SK-N-SH (cell line): ENCODE measurements around the gene SAMD7.

ENCODE experiments used
- CHD2 ChIP-seq: fragments of 150-350 bp; IDR thresholded peaks from 2 replicates; pipeline ENCODE4 v1.6.1; 2018; ENCODE audit warnings: low read length; ENCODE audit not compliant: partially characterized antibody
- FOXJ3 ChIP-seq: sonication (generic); formaldehyde crosslinking; IDR thresholded peaks from 2 replicates; pipeline ENCODE4 v1.5.1; 2020; ENCODE audit warnings: mild to moderate bottlenecking, missing genetic modification reagents
- GATA2 ChIP-seq: sonication (generic); formaldehyde crosslinking; IDR thresholded peaks from 2 replicates; pipeline ENCODE4 v1.5.0; 2020; ENCODE audit warnings: mild to moderate bottlenecking, missing genetic modification reagents
- POLR2AphosphoS5 ChIP-seq: IDR thresholded peaks from 2 replicates; pipeline ENCODE4 v1.6.1; 2012; ENCODE audit warnings: low read depth, low read length
- RAD21 ChIP-seq: IDR thresholded peaks from 2 replicates; pipeline ENCODE4 v1.6.1; 2012; ENCODE audit warnings: mild to moderate bottlenecking, low read length
- RCOR1 ChIP-seq: fragments of 150-350 bp; IDR thresholded peaks from 2 replicates; pipeline ENCODE4 v1.6.1; 2017; ENCODE audit warnings: antibody characterized with exemption, low read length
- RFX5 ChIP-seq: IDR thresholded peaks from 2 replicates; pipeline ENCODE4 v1.6.1; 2012; ENCODE audit warnings: mild to moderate bottlenecking, improper control_type of control experiment, low read length
- SIN3A ChIP-seq: IDR thresholded peaks from 2 replicates; pipeline ENCODE4 v1.6.1; 2012; ENCODE audit warnings: low read depth, mild to moderate bottlenecking, low read length, moderate library complexity, borderline replicate concordance
- USF1 ChIP-seq: IDR thresholded peaks from 2 replicates; pipeline ENCODE4 v1.4.0; 2012; ENCODE audit warnings: low read depth, borderline replicate concordance
- YY1 ChIP-seq: IDR thresholded peaks from 2 replicates; pipeline ENCODE4 v1.4.0; 2012; ENCODE audit warnings: low read depth, mild to moderate bottlenecking
- TF ChIP-seq, protein P1 (sequence below): fragments of 200-600 bp; sonication (generic); IDR thresholded peaks from 2 replicates; pipeline ENCODE4 v1.6.1; 2017; ENCODE audit warnings: antibody characterized with exemption, mild to moderate bottlenecking, moderate library complexity
- TF ChIP-seq, protein P2 (sequence below): IDR thresholded peaks from 2 replicates; pipeline ENCODE4; 2012

DNA sequence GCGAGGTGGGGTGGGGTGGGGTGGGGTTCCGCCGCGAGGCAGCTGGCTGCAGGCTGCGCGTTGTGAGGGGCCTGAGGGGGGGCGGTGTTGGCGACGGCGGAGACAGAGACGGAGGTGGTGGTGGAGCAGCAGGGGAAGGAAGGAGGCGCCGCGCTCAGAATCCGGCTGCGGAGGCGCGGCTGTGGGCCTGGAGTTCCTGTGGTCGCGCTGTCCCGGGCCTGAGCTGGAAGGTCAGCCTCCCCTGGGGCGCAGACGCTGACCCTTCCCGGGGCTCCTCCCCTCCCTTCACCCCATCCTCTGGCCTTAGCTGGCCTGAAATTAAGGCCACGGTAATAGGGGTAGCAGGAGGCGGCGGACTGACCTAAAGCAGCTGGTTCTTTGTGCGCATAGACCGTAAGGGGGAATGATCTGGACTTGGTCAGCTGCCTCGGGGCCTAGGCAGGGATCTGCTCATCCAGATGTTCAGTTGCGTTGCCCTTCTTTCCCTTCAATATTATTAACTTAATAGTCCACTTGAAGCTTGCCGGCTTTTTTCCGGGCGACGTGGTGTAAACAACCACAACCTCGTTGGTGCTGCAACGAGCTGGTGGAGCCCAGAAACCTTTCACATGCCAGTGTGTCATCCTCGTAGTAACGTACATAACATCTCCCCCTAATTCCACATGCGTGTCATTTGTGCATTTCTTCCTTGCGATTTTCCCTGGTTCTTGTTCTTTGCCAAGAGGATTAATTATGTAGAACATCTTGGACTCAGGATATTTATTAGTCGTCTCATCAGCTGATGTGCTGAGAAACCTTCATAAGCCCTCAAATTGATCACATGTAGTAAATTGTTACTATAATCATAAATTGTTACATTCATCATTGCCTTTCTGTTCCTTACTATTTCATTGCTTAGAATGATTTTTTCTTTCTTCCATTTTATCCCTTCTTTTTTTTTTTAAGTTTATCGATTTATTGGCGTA lies 55.9 kb downstream of the SAMD7 start:
- TF ChIP-seq RFX5: no peak
- no peak for TF ChIP-seq USF1
- TF ChIP-seq, protein P1, sequence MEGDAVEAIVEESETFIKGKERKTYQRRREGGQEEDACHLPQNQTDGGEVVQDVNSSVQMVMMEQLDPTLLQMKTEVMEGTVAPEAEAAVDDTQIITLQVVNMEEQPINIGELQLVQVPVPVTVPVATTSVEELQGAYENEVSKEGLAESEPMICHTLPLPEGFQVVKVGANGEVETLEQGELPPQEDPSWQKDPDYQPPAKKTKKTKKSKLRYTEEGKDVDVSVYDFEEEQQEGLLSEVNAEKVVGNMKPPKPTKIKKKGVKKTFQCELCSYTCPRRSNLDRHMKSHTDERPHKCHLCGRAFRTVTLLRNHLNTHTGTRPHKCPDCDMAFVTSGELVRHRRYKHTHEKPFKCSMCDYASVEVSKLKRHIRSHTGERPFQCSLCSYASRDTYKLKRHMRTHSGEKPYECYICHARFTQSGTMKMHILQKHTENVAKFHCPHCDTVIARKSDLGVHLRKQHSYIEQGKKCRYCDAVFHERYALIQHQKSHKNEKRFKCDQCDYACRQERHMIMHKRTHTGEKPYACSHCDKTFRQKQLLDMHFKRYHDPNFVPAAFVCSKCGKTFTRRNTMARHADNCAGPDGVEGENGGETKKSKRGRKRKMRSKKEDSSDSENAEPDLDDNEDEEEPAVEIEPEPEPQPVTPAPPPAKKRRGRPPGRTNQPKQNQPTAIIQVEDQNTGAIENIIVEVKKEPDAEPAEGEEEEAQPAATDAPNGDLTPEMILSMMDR: no peak
- no peak for TF ChIP-seq YY1
- TF ChIP-seq RCOR1: no peak
- TF ChIP-seq POLR2AphosphoS5: no peak
- TF ChIP-seq SIN3A: no peak
- TF ChIP-seq, protein P2, sequence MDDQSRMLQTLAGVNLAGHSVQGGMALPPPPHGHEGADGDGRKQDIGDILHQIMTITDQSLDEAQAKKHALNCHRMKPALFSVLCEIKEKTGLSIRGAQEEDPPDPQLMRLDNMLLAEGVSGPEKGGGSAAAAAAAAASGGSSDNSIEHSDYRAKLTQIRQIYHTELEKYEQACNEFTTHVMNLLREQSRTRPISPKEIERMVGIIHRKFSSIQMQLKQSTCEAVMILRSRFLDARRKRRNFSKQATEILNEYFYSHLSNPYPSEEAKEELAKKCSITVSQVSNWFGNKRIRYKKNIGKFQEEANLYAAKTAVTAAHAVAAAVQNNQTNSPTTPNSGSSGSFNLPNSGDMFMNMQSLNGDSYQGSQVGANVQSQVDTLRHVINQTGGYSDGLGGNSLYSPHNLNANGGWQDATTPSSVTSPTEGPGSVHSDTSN: no peak
- TF ChIP-seq FOXJ3 (CRISPR knock-in tag): no peak
- TF ChIP-seq GATA2 (CRISPR knock-in tag): no peak
- no peak for TF ChIP-seq RAD21
- TF ChIP-seq CHD2: no peak
